ENCODE measurements around the gene STK26. TPM values are rescaled to one million over a fixed set of nuclear protein-coding genes. Genes with fewer than 3 reads are reported as not detected.
"Not testable (repeated sequence)": the region's sequence is repeated elsewhere in the genome, so short reads cannot be mapped to it uniquely, and the experiment has no call there.

The STK26 gene
- total and polyA plus RNA-seq, 3 donors from 2014 or later, result 3.5 to 3.7 (median 3.7) TPM

DNA sequence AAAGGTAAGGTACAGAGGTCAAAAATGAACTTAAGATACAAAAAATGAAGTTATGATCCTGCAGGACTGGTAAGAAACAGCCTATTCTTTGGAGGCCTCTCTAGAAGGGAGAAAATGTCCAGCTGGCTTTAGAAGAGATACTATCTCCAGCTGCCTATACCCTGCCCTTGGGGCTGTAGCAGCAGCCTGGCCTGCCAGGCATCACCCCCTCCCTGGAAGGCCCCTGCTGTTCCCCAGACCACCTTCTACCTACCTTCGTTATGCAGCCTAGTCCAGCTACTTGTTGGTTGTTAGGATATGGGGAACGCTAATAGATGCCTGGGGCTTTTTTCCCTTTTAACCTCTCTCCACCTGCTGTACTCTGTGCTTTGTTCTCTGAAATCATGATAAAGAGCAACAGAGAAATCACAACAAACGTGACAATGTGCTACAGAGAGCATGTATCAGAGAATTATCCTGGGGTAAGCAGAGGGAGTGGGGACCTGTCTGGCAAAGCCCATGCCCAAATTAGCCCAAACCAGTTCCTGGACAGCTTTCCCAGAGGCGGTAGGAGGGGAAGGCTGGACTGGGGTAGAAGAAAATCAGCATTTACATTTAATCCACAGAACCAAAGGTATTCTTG is 70.2 kb downstream of the STK26 start:
- TF ChIP-seq POLR2A (IDR thresholded peaks at IDR 0.05), result no peak
- TF ChIP-seq, protein P1, sequence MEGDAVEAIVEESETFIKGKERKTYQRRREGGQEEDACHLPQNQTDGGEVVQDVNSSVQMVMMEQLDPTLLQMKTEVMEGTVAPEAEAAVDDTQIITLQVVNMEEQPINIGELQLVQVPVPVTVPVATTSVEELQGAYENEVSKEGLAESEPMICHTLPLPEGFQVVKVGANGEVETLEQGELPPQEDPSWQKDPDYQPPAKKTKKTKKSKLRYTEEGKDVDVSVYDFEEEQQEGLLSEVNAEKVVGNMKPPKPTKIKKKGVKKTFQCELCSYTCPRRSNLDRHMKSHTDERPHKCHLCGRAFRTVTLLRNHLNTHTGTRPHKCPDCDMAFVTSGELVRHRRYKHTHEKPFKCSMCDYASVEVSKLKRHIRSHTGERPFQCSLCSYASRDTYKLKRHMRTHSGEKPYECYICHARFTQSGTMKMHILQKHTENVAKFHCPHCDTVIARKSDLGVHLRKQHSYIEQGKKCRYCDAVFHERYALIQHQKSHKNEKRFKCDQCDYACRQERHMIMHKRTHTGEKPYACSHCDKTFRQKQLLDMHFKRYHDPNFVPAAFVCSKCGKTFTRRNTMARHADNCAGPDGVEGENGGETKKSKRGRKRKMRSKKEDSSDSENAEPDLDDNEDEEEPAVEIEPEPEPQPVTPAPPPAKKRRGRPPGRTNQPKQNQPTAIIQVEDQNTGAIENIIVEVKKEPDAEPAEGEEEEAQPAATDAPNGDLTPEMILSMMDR (IDR thresholded peaks at IDR 0.05), result no peak
- Histone ChIP-seq H3K27me3 (no peaks in the 10 kb centered on the region), H3K4me3 (no peak overlapping the region), H3K36me3 (ENCODE audit: low read depth, missing control alignments) (no peaks in the 10 kb centered on the region), H3K4me1 (no peaks in the 10 kb centered on the region), H3K27ac (no peak overlapping the region), H3K9me3 (no peaks in the 10 kb centered on the region)
- 85 to 90% methylated on average over 4 of the region's 4 CpGs for WGBS, 2 donors
- intact Hi-C loops (cut with DNase I; ENCODE audit: low total_unique reads), result loop anchor here (10.0 kb wide), 1 partner anchor 121 kb away; the partner anchor contains the start of gene RAP2C
- DNase-seq, result no peak

DNA sequence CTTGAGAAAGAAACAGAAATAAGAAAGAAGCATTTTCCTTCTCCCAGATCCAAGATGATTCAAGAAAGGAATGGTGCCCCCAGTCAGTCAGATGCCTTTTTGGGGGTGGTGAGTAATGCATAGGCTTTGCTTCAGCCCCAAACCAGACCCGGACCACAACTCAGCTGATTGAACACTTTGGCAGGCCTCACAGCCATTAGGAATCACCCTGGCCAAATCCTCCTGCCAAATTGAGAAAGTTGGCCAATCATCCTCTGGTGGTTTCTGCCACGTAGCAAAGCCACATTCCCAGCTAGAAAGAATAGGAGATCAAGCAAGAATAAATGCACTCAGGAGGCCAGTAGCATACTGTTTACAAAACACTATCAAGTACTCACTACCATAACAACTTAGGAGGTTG is 71.1 kb downstream of the STK26 start:
- no peak overlapping the region for H3K4me3 ChIP-seq
- no peaks in the 10 kb centered on the region for H3K9me3 ChIP-seq
- no peak for TF ChIP-seq POLR2A (IDR thresholded peaks at IDR 0.05)
- TF ChIP-seq, protein P1 (IDR thresholded peaks at IDR 0.05), result no peak
- 45 to 60% methylated on average over 1 to 2 of the region's 2 CpGs for WGBS, 2 donors
- H3K36me3 ChIP-seq (ENCODE audit: low read depth, missing control alignments), result no peaks in the 10 kb centered on the region
- H3K27ac ChIP-seq, result no peak overlapping the region
- no peaks in the 10 kb centered on the region for H3K4me1 ChIP-seq
- DNase-seq, result no peak
- intact Hi-C loops (cut with DNase I; ENCODE audit: low total_unique reads), result loop anchor here (10.0 kb wide), 1 partner anchor 121 kb away; the partner anchor contains the start of gene RAP2C
- H3K27me3 ChIP-seq, result no peaks in the 10 kb centered on the region

DNA sequence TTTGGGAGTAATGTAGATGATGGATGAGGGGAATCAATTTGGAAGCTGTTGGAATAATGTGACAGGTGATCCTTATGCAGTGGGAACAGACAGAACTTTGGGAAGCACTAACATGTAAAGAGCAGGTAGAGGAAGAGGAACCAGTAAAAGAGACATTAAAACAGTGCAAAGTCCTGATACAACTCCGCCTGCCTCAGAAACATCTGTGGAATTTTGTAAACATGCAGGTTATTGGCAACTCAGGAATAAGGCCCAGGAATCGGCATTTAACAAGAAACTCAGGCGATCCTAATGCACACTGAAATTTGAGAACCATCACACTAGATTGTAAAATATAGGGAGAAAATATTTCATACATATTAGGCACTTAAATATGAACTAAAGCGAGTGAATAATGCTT is 75.6 kb downstream of the STK26 start:
- WGBS, 2 donors, result 80 to 85% methylated on average over 4 of the region's 4 CpGs

DNA sequence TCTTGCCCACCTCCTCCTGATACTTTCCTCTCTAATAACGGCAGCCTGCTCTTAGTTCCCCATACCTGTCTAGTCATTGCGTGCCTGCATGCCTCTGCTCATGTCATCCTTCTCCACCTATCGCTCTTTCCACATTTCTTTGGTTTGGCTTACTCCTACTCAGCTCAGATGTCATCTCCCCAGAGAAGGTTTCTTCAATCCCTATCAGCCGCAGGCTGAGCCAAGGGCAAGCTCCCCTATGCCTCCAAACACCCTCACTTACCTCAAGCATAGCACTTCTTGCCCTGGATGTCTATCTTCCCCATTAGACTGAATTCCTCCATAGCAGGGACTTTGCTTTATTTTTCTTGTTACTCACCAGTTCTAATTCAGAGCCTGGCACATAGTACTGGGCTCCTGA is 78.1 kb downstream of the STK26 start:
- no peak overlapping the region for H3K27ac ChIP-seq
- TF ChIP-seq, protein P1 (IDR thresholded peaks at IDR 0.05), result no peak
- TF ChIP-seq POLR2A (IDR thresholded peaks at IDR 0.05), result no peak
- H3K4me3 ChIP-seq, result no peak overlapping the region
- WGBS, 2 donors, result 84 to 88% methylated on average over 4 of the region's 4 CpGs
- no peaks in the 10 kb centered on the region for H3K36me3 ChIP-seq (ENCODE audit: low read depth, missing control alignments)
- intact Hi-C loops (cut with DNase I; ENCODE audit: low total_unique reads), result no loop called here
- H3K9me3 ChIP-seq, result no peaks in the 10 kb centered on the region
- H3K27me3 ChIP-seq, result no peaks in the 10 kb centered on the region
- no peaks in the 10 kb centered on the region for H3K4me1 ChIP-seq
- no peak for DNase-seq

More for the DNA sequence above, 75.6 kb downstream of the STK26 start:
- intact Hi-C loops (cut with DNase I; ENCODE audit: low total_unique reads), result loop anchor here (10.0 kb wide), 1 partner anchor 116 kb away; the partner anchor contains the start of gene RAP2C
- not testable (repeated sequence) for H3K9me3 ChIP-seq; H3K4me1 ChIP-seq; H3K27ac ChIP-seq; H3K27me3 ChIP-seq; H3K36me3 ChIP-seq (ENCODE audit: low read depth, missing control alignments); H3K4me3 ChIP-seq; DNase-seq

DNA sequence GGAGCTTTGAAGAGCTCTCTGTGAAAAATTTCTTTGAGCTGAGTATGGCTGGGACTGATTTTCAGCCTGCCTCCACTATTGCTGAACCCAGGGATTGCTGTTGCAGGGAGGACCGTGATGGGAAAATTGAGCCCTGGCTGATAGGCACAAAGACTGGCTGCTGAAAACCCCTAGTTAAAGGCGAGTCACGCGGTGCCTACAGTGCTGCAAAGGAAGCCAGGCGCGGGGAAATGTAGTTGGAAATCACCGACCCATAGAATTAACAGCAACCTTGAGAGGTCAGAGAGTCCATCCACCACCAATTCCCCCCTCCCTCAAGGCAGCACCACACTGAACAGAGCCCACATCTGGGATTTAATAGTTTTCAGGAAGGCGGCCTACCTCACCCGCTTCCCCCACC is 78.7 kb downstream of the STK26 start:
- TF ChIP-seq POLR2A (IDR thresholded peaks at IDR 0.05), result no peak
- TF ChIP-seq, protein P1 (IDR thresholded peaks at IDR 0.05), result no peak
- Histone ChIP-seq H3K27ac (no peak overlapping the region), H3K36me3 (ENCODE audit: low read depth, missing control alignments) (no peaks in the 10 kb centered on the region), H3K9me3 (no peaks in the 10 kb centered on the region), H3K4me3 (no peak overlapping the region), H3K27me3 (no peaks in the 10 kb centered on the region), H3K4me1 (no peaks in the 10 kb centered on the region)
- 84 to 92% methylated on average over 7 to 8 of the region's 9 CpGs for WGBS, 2 donors
- intact Hi-C loops (cut with DNase I; ENCODE audit: low total_unique reads), result no loop called here
- no peak for DNase-seq
